Stimulated activated CD4-positive, alpha-beta T cell treated with anti-CD3 and anti-CD28 coated beads, Interleukin-12 subunit alpha, Interleukin-12 subunit beta, amount 100 ng/mL, for 48 hours (primary cell): ENCODE measurements around the gene GABRG1.

ENCODE experiments used
- DNase-seq, 3 donors: peaks; one replicate each; pipeline ENCODE4 v3.0.0-alpha.2; 2020; ENCODE audit warnings: low read depth in 2 of 3, low spot score in 1 of 3

GABRG1 gene

GRCh38 chr4:46123913-46124755 is at the start of gene GABRG1:
TSS of gene GABRG1 (minus strand) at chr4:46124054. CDS start at chr4:46123913, 141 bp downstream.
- no peak for DNase-seq

- no peak for DNase-seq
Measured at GRCh38 chr4:46146993-46147392, 23.1 kb upstream of the GABRG1 start.

- no peak for DNase-seq
Measured at GRCh38 chr4:46131498-46132057, 7.7 kb upstream of the GABRG1 start.

- DNase-seq = no peak
Measured at GRCh38 chr4:46124773-46125413, 1.0 kb upstream of the GABRG1 start.

- no peak for DNase-seq
Measured at GRCh38 chr4:46081674-46082073, 42.2 kb downstream of the GABRG1 start.

- no peak for DNase-seq
Measured at GRCh38 chr4:46081248-46081647, 42.6 kb downstream of the GABRG1 start.

GRCh38 chr4:46073778-46074177 is 50.1 kb downstream of the GABRG1 start:
- DNase-seq = no peak

GRCh38 chr4:46051392-46051791 is 72.5 kb downstream of the GABRG1 start:
- DNase-seq = no peak

GRCh38 chr4:46032056-46032455 is 91.8 kb downstream of the GABRG1 start:
- DNase-seq = no peak

- no peak for DNase-seq
Measured at GRCh38 chr4:46016306-46016705, 107.5 kb downstream of the GABRG1 start.

GRCh38 chr4:45992728-45993127 is 131.1 kb downstream of the GABRG1 start:
- DNase-seq = no peak

GRCh38 chr4:45989775-45990174 is 134.1 kb downstream of the GABRG1 start:
- DNase-seq = no peak

GRCh38 chr4:45987858-45988257 is 136.0 kb downstream of the GABRG1 start:
- no peak for DNase-seq
